H1 (cell line): ENCODE measurements around the gene BMPR1A. TPM values are rescaled to one million over a fixed set of nuclear protein-coding genes. Genes with fewer than 3 reads are reported as not detected.

Experiments used
- CTCF ChIA-PET: fragments of 300-600 bp; sonication (Branson Sonifier 250); formaldehyde crosslinking; loops from one replicate; lab custom pipeline; 2021; ENCODE audit not compliant: partially characterized antibody; lab: Charles Lee
- POLR2A ChIA-PET: fragments of 300-600 bp; sonication (Branson Sonifier 250); formaldehyde crosslinking; loops from one replicate; lab custom pipeline; 2021; ENCODE audit warnings: inconsistent platforms; ENCODE audit not compliant: partially characterized antibody; lab: Charles Lee
- DNase-seq, 2 experiments: peaks; one replicate each; pipeline versions ENCODE4 v3.0.0 to v3.0.0-alpha.2; 2010 to 2022; ENCODE audit warnings: low spot score in 2 of 2, low read depth in 1 of 2, mixed read lengths in 1 of 2
- FAIRE-seq: peaks from 2 replicates; lab custom pipeline; 2011; peaks lifted over from hg19 to GRCh38; lab: Jason Lieb, UNC
- H2AFZ ChIP-seq: 2 replicates; pipeline ENCODE4 v1.8.1; 2012; ENCODE audit warnings: low read length, inconsistent platforms
- H2AK5ac ChIP-seq: 2 replicates; pipeline ENCODE4 v1.6.1; 2013; ENCODE audit warnings: low read depth, low read length
- H2BK120ac ChIP-seq: replicated peaks from 2 replicates; pipeline ENCODE3; 2013; ENCODE audit warnings: low read depth, low read length, inconsistent platforms
- H2BK12ac ChIP-seq: 2 replicates; pipeline ENCODE4 v1.6.1; 2013; ENCODE audit warnings: low read depth, low read length
- H2BK15ac ChIP-seq: 2 replicates; pipeline ENCODE4 v1.6.1; 2013; ENCODE audit warnings: low read length
- H2BK20ac ChIP-seq: 2 replicates; pipeline ENCODE4 v1.6.1; 2013; ENCODE audit warnings: low read length
- H2BK5ac ChIP-seq: 2 replicates; pipeline ENCODE4 v1.6.1; 2013; ENCODE audit warnings: low read depth, low read length
- H3K14ac ChIP-seq: 2 replicates; pipeline ENCODE4 v1.6.1; 2013; ENCODE audit warnings: inconsistent platforms; ENCODE audit not compliant: insufficient read length
- H3K18ac ChIP-seq: 2 replicates; pipeline ENCODE4 v1.6.1; 2013; ENCODE audit warnings: low read length; ENCODE audit errors: extremely low read depth
- H3K23ac ChIP-seq: 2 replicates; pipeline ENCODE4 v1.6.1; 2013; ENCODE audit warnings: inconsistent platforms; ENCODE audit not compliant: insufficient read length
- H3K23me2 ChIP-seq: 2 replicates; pipeline ENCODE4 v1.6.1; 2013; ENCODE audit warnings: low read depth, low read length
- H3K27ac ChIP-seq: 2 replicates; pipeline ENCODE4 v1.6.1; 2011; ENCODE audit warnings: low read depth, low read length, inconsistent platforms
- H3K27me3 ChIP-seq, 4 experiments: replicated peaks in 1 of 4; 1 replicate in 1 of 4; 2 replicates in 3 of 4; pipeline versions ENCODE4 v1.6.1 to v1.8.1; 2011 to 2013; ENCODE audit warnings: low read length in 3 of 4, mild to moderate bottlenecking in 3 of 4, inconsistent platforms in 2 of 4, mixed read lengths in 2 of 4, moderate library complexity in 1 of 4; ENCODE audit not compliant: control insufficient read depth in 3 of 4, insufficient read depth in 3 of 4; ENCODE audit errors: extremely low read depth in 1 of 4
- H3K36me3 ChIP-seq, 4 experiments: 2 replicates each; pipeline versions ENCODE4 v1.6.1 to v1.8.1; 2011 to 2013; ENCODE audit warnings: mild to moderate bottlenecking in 4 of 4, low read length in 3 of 4, moderate library complexity in 2 of 4, control low read depth in 1 of 4, inconsistent platforms in 1 of 4; ENCODE audit not compliant: insufficient read depth in 4 of 4, control insufficient read depth in 2 of 4
- H3K4ac ChIP-seq: replicated peaks from 2 replicates; pipeline ENCODE3; 2013; ENCODE audit warnings: low read length, low read depth, mixed read lengths, inconsistent platforms; ENCODE audit not compliant: insufficient read length
- H3K4me1 ChIP-seq, 4 experiments: replicated peaks in 1 of 4; 1 replicate in 1 of 4; 2 replicates in 3 of 4; pipeline versions ENCODE4 v1.6.1 to v1.8.1; 2011 to 2013; ENCODE audit warnings: low read length in 3 of 4, inconsistent platforms in 2 of 4, mixed read lengths in 1 of 4; ENCODE audit not compliant: insufficient read depth in 4 of 4, control insufficient read depth in 3 of 4
- H3K4me2 ChIP-seq, 2 experiments: 2 replicates each; pipeline versions ENCODE4 v1.6.1 to v1.8.1; 2011 to 2013; ENCODE audit warnings: low read depth in 2 of 2, low read length in 2 of 2, control low read depth in 1 of 2, inconsistent platforms in 1 of 2, mild to moderate bottlenecking in 1 of 2; ENCODE audit not compliant: insufficient read depth in 1 of 2
- H3K4me3 ChIP-seq, 4 experiments: fragments of 200-600, 300-600 bp in 1 of 4; sonication (generic), shearing (Covaris generic), sonication (Bioruptor Twin) in 1 of 4; 2 replicates each; pipeline versions ENCODE4 v1.5.1 to v1.8.1; 2011 to 2016; ENCODE audit warnings: low read length in 4 of 4, low read depth in 3 of 4, control low read depth in 2 of 4, inconsistent platforms in 2 of 4, mild to moderate bottlenecking in 2 of 4, mixed read lengths in 1 of 4, moderate library complexity in 1 of 4; ENCODE audit not compliant: insufficient read depth in 2 of 4; ENCODE audit errors: extremely low read depth in 1 of 4
- H3K56ac ChIP-seq: replicated peaks from 2 replicates; pipeline ENCODE3; 2013; ENCODE audit warnings: low read depth, mild to moderate bottlenecking, mixed read lengths, low read length, inconsistent platforms; ENCODE audit not compliant: insufficient read length
- H3K79me1 ChIP-seq: 2 replicates; pipeline ENCODE4 v1.6.1; 2013; ENCODE audit warnings: low read depth, low read length, control low read depth
- H3K79me2 ChIP-seq, 2 experiments: 2 replicates each; pipeline versions ENCODE4 v1.6.1 to v1.8.1; 2012 to 2013; ENCODE audit warnings: low read length in 2 of 2, mild to moderate bottlenecking in 2 of 2, inconsistent platforms in 1 of 2; ENCODE audit not compliant: insufficient read depth in 2 of 2, control insufficient read depth in 1 of 2
- H3K9ac ChIP-seq, 4 experiments: replicated peaks in 1 of 4; 1 replicate in 1 of 4; 2 replicates in 3 of 4; pipeline versions ENCODE4 v1.6.1 to v1.8.1; 2011 to 2013; ENCODE audit warnings: low read depth in 3 of 4, low read length in 3 of 4, control low read depth in 2 of 4, mild to moderate bottlenecking in 2 of 4, moderate library complexity in 2 of 4, inconsistent platforms in 1 of 4; ENCODE audit errors: extremely low read depth in 1 of 4
- H3K9me3 ChIP-seq, 2 experiments: 2 replicates each; pipeline versions ENCODE4 v1.6.1 to v1.8.1; 2012 to 2013; ENCODE audit warnings: mild to moderate bottlenecking in 2 of 2, moderate library complexity in 2 of 2, control low read depth in 1 of 2, inconsistent platforms in 1 of 2, low read depth in 1 of 2, low read length in 1 of 2, mixed read lengths in 1 of 2; ENCODE audit not compliant: insufficient read depth in 2 of 2
- H4K20me1 ChIP-seq, 2 experiments: replicated peaks in 1 of 2; 2 replicates each; pipeline versions ENCODE3 to v1.8.1; 2011 to 2013; ENCODE audit warnings: inconsistent platforms in 2 of 2, low read length in 2 of 2, mild to moderate bottlenecking in 1 of 2; ENCODE audit not compliant: insufficient read depth in 2 of 2, control insufficient read depth in 1 of 2
- H4K5ac ChIP-seq: 2 replicates; pipeline ENCODE4 v1.6.1; 2013; ENCODE audit warnings: low read length, low read depth, mixed read lengths, inconsistent platforms; ENCODE audit not compliant: insufficient read length
- H4K8ac ChIP-seq: 2 replicates; pipeline ENCODE4 v1.8.0; 2013; ENCODE audit warnings: mild to moderate bottlenecking, moderate library complexity, low read length, inconsistent platforms; ENCODE audit not compliant: insufficient read depth; ENCODE audit errors: extremely low read depth
- H4K91ac ChIP-seq: replicated peaks from 2 replicates; pipeline ENCODE3; 2013; ENCODE audit warnings: low read length, mixed read lengths, inconsistent platforms; ENCODE audit not compliant: insufficient read length
- CREB1 ChIP-seq: IDR thresholded peaks from 2 replicates; pipeline ENCODE4 v1.6.1; 2012; ENCODE audit warnings: inconsistent platforms
- EP300 ChIP-seq, 2 experiments: IDR thresholded peaks; 1 replicate in 1 of 2; 2 replicates in 1 of 2; pipeline ENCODE4 v1.6.1; 2011 to 2012; ENCODE audit warnings: low read depth in 2 of 2, low read length in 2 of 2, mild to moderate bottlenecking in 2 of 2, borderline replicate concordance in 1 of 2, inconsistent platforms in 1 of 2, moderate library complexity in 1 of 2
- EZH2 ChIP-seq: fragments of 200-600 bp; sonication (generic); IDR thresholded peaks from 2 replicates; pipeline ENCODE4 v1.7.1; 2012; ENCODE audit warnings: low read depth, mild to moderate bottlenecking, moderate library complexity, low read length, inconsistent platforms; ENCODE audit not compliant: severe bottlenecking
- FOSL1 ChIP-seq: IDR thresholded peaks from 2 replicates; pipeline ENCODE4 v1.6.1; 2011; ENCODE audit warnings: mild to moderate bottlenecking, low read depth, low read length, moderate library complexity; ENCODE audit not compliant: insufficient read depth
- HDAC6 ChIP-seq: IDR thresholded peaks from one replicate; pipeline ENCODE4 v1.7.1; 2012; ENCODE audit warnings: low read depth, mild to moderate bottlenecking, inconsistent platforms, low read length, moderate library complexity
- KDM4A ChIP-seq: IDR thresholded peaks from one replicate; pipeline ENCODE4 v1.7.1; 2012; ENCODE audit warnings: low read depth, mild to moderate bottlenecking, moderate library complexity, low read length, inconsistent platforms; ENCODE audit not compliant: severe bottlenecking
- POU5F1 ChIP-seq: IDR thresholded peaks from 2 replicates; pipeline ENCODE4 v1.6.1; 2011; ENCODE audit warnings: low read depth, mild to moderate bottlenecking, low read length, moderate library complexity
- SAP30 ChIP-seq: fragments of 300-600 bp; sonication (generic); IDR thresholded peaks from 2 replicates; pipeline ENCODE4 v1.7.1; 2012; ENCODE audit warnings: low read length, moderate library complexity, mild to moderate bottlenecking, inconsistent platforms; ENCODE audit not compliant: insufficient read depth, insufficient replicate concordance
- TBP ChIP-seq: IDR thresholded peaks from 2 replicates; pipeline ENCODE4 v1.6.1; 2011; ENCODE audit warnings: low read depth, low read length, improper control_type of control experiment
- WGBS, 2 experiments: shearing (Covaris generic) in 1 of 2; methylation state at CpG; one replicate each; pipeline versions ENCODE4 v1.1.6 to v1.1.7; 2013 to 2015; ENCODE audit warnings: low lambda C conversion rate in 2 of 2, mixed read lengths in 2 of 2, inconsistent platforms in 1 of 2, low coverage in 1 of 2, missing lambda C conversion rate in 1 of 2; ENCODE audit not compliant: insufficient replicate concordance in 2 of 2, insufficient coverage in 1 of 2, insufficient read length in 1 of 2; ENCODE audit errors: extremely low coverage in 1 of 2, missing lambda C conversion rate in 1 of 2; 5-methylcytosine and 5-hydroxymethylcytosine counted together
- polyA plus RNA-seq, 7 experiments: library from polyadenylated mRNA; depleted of rRNA in 3 of 7; stranded (reverse) in 5 of 7; unstranded in 2 of 7; fragments of >200 nt in 5 of 7; fragments of 200-250 nt in 2 of 7; gene quantifications; 1 replicate in 5 of 7; 2 replicates in 1 of 7; 4 replicates in 1 of 7; pipeline versions ENCODE4 v1.2.1 to v1.2.3, GENCODE V29; 2011 to 2013; ENCODE audit warnings: missing spikeins in 2 of 7, mixed read lengths in 2 of 7
- total RNA-seq: library from RNA; stranded (reverse); fragmentation: NEBNext Ultra II Directional; extraction: Animal tissue kit (Norgen Biotek cat#: 25700); gene quantifications from 2 replicates; pipeline ENCODE4 v1.2.1, GENCODE V29; 2021
- TF ChIP-seq, protein P1 (sequence below): IDR thresholded peaks from 2 replicates; pipeline ENCODE4 v1.6.1; 2012; ENCODE audit warnings: inconsistent platforms

BMPR1A gene
- total and polyA plus RNA-seq, 2 of the 8 experiments (the other 6 are each of a cell fraction or from before 2014, with no cell fraction given): 34.4 to 129 TPM

GRCh38 chr10:86971232-86971991, 215.0 kb downstream of the BMPR1A start:
- Histone ChIP-seq H2BK12ac (peak overlapping the region; percentile 87; the same call in 1 of the 2 replicates), H2BK20ac (no peak overlapping the region), H3K23me2 (peaks cover 12% of the 10 kb centered on the region; the same call in 1 of the 2 replicates), H3K4me3 (peak overlapping the region; percentile 34 to 68 (median 46)), H2BK5ac (peak overlapping the region; percentile 66; the same call in 1 of the 2 replicates), H2AFZ (peak overlapping the region; percentile 14; the same call in 1 of the 2 replicates), H3K56ac (no peak overlapping the region), H3K23ac (no peak overlapping the region), H4K20me1 (no peaks in the 10 kb centered on the region), H3K4ac (peak overlapping the region; percentile 92), H3K79me2 (no peaks in the 10 kb centered on the region), H4K5ac (peak overlapping the region; percentile 21), H3K27me3 (peaks cover 1 to 20% (median 16%) of the 10 kb centered on the region in 4 experiments), H2AK5ac (no peak overlapping the region), H3K79me1 (no peaks in the 10 kb centered on the region), H2BK15ac (peak overlapping the region; percentile 92; the same call in 1 of the 2 replicates), H3K18ac (peak overlapping the region; percentile 93), H2BK120ac (no peak overlapping the region), H4K8ac (peak overlapping the region; percentile 96), H3K14ac (no peak overlapping the region), H3K4me2 (peak overlapping the region; percentile 68 to 75), H4K91ac (peak overlapping the region; percentile 78), H3K4me1 (peaks cover 4 to 34% (median 27%) of the 10 kb centered on the region in 4 experiments), H3K36me3 (no peaks in the 10 kb centered on the region), H3K9me3 (no peaks in the 10 kb centered on the region), H3K27ac (no peak overlapping the region), H3K9ac (peak overlapping the region; percentile 33 to 59 (median 38); a peak in 4 of 7 replicates)
- ChIA-PET POLR2A (interaction anchor here (0.9 to 3.2 kb wide), 9 partner anchors 10 to 121 kb away, joined by 3 to 14 read pairs (median 5); partner anchors contain the start of gene SNCG), CTCF (interaction anchor here (0.8 to 22.5 kb wide), 5 partner anchors 11 to 86 kb away, joined by 3 to 975 read pairs (median 7); partner anchors contain the start of genes MMRN2 and SNCG)
- WGBS, 2 experiments: 7% methylated on average over 41 of the region's 66 CpGs; no CpG with 5 or more reads in 1 of the 2 experiments
- no peak for FAIRE-seq
- peak in 1 of 2 experiments; percentile 77 for DNase-seq
- TF ChIP-seq SAP30 (no peak), EZH2 (no peak), HDAC6 (no peak), POU5F1 (no peak), EP300 (IDR thresholded peaks at IDR 0.05; ENCODE audit: borderline replicate concordance in 1 of 2, low read depth in 2 of 2, low read length in 2 of 2) (no peak), KDM4A (peak; percentile 76), TBP (0 out of 2 replicates have a peak, but pooled peaks have one; percentile 1), CREB1 (no peak), FOSL1 (no peak)
- TF ChIP-seq, protein P1, sequence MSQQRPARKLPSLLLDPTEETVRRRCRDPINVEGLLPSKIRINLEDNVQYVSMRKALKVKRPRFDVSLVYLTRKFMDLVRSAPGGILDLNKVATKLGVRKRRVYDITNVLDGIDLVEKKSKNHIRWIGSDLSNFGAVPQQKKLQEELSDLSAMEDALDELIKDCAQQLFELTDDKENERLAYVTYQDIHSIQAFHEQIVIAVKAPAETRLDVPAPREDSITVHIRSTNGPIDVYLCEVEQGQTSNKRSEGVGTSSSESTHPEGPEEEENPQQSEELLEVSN: peak; percentile 79
